ENCODE measurements around the gene SARNP.

Gene SARNP

GRCh38 chr12:55717011-55718007 lies 100.2 kb downstream of the SARNP start:
- TF ChIP-seq, protein P1, sequence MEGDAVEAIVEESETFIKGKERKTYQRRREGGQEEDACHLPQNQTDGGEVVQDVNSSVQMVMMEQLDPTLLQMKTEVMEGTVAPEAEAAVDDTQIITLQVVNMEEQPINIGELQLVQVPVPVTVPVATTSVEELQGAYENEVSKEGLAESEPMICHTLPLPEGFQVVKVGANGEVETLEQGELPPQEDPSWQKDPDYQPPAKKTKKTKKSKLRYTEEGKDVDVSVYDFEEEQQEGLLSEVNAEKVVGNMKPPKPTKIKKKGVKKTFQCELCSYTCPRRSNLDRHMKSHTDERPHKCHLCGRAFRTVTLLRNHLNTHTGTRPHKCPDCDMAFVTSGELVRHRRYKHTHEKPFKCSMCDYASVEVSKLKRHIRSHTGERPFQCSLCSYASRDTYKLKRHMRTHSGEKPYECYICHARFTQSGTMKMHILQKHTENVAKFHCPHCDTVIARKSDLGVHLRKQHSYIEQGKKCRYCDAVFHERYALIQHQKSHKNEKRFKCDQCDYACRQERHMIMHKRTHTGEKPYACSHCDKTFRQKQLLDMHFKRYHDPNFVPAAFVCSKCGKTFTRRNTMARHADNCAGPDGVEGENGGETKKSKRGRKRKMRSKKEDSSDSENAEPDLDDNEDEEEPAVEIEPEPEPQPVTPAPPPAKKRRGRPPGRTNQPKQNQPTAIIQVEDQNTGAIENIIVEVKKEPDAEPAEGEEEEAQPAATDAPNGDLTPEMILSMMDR (IDR thresholded peaks at IDR 0.05), result no peak

DNA sequence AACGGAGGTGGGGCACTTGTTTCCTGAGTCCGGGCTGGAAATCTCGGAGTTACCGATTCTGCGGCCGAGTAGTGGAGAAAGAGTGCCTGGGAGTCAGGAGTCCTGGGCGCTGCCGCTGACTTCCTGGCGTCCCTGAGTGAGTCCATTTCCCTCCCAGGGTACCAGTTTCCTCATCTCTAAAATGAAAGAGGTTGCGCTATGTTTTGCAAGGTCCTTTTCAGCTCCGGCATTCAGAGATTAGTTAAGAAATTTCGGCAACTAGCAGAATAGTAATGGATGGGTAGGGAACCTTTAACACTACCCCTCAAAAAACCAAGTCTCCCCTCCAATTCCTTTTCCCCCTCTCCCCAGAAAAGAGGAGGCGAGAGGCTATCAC lies 101.0 kb downstream of the SARNP start:
- TF ChIP-seq, protein P1 (IDR thresholded peaks at IDR 0.05), result no peak

DNA sequence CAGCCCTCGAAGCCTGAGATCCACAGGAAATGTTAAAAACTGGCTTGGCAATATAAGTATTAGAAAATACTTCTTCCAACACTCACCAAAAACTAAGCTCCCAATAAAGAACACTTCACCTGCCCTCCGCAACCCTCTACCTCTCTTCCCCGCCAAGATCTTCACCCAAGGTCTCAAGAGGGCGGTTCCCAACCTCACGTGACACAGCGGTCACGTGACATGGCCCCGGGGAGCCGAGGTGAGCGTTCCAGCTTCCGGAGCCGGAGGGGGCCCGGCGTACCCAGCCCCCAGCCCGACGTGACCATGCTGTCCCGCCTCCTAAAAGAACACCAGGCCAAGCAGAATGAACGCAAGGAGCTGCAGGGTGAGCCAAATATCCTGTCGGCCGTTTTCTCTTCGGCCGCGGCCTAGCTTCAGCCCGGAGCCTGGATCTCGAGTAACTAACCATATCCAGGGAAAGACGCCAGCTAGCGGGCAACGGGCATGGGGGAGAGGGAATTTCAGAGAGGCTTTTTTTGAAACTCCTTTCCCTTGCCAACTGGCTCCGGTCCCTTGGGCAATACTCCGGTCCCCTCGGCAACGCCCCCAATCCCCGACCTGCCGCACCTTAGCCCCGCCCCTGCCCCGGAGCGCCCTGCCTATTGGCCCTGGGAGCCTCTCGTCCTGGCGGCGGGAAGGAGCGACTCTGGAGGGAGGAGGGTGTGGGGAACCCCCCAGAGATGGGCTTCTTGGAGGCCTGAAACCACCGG lies 101.5 kb downstream of the SARNP start, which contains the start of gene BLOC1S1:
TSS of gene BLOC1S1 (plus strand) at position 214 of the 749 bp plus-strand sequence. CDS start at position 220, 6 bp downstream.
- TF ChIP-seq, protein P1 (IDR thresholded peaks at IDR 0.05), result no peak

DNA sequence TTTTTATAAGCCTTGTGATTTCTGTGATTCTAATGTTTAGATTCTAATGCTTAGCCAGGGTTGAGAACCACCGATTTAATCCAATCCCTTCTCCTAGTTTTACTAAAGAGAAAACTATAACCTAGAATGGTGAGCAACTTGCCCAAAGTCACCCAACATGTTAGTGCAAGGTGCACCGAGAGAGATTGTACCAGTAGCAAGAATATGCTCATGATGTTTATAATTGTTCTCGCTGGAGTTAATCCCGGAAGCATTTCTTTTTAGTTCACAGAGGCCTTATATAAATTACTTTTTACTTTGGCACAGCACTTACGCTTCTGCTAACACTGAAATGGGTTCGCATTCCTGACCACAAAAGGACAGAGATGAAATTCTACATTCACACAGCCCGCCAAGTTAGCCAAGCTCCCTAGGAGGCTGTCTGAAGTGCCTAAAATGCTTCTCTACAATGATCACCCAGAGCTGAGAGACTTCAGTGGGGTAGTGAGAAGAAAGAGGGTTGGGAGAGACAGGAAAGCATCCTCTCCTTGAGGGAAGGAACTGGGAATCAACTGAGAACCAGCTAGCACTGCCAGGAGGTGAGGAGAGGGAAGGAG lies 102.3 kb downstream of the SARNP start:
- TF ChIP-seq, protein P1 (IDR thresholded peaks at IDR 0.05), result no peak

DNA sequence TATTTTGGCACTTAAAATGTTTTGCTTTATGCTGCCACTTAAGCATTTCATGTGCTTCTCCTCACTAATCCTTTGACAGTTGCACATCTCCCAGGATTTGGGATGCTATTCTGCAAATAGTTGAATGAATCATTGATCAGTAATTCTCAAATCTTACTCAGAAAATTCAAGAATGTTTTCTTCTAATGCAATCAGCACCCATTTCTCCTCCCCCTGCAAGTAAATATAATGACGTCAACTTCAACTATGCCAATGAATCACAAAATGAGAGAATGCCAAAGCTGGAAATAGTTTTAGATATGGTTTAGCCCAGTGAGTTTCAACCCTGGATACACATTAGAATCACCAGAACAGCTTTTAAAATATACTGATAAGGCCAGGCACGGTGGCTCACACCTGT lies 103.8 kb downstream of the SARNP start:
- TF ChIP-seq, protein P1 (IDR thresholded peaks at IDR 0.05), result no peak

- TF ChIP-seq, protein P1 (IDR thresholded peaks at IDR 0.05), result no peak
Measured at GRCh38 chr12:55712700-55713415, 104.7 kb downstream of the SARNP start.
